Mesenteric fat pad (tissue), 1 donor: ENCODE results near the gene C1QL4. TPM values are rescaled to one million over a fixed set of nuclear protein-coding genes. Genes with fewer than 3 reads are reported as not detected.
"Not testable (repeated sequence)": the region's sequence is repeated elsewhere in the genome, so short reads cannot be mapped to it uniquely, and the experiment has no call there.

Experiments
- DNase-seq: peaks from one replicate; pipeline ENCODE4 v3.0.0-alpha.2; 2020; ENCODE audit warnings: low spot score
- long read RNA-seq: library from polyadenylated mRNA; unstranded; transcript quantifications from one replicate; pipeline ENCODE4 v2.0.0, GENCODE V29; 2020
- total RNA-seq: library from RNA; stranded (reverse); fragmentation: NEBNext Ultra II Directional; extraction: Animal tissue kit (Norgen Biotek cat#: 25700); gene quantifications from one replicate; pipeline ENCODE4 v1.2.1, GENCODE V29; 2021
- donor health status: DM: yes; HTN: yes; CAD: no.

The C1QL4 gene
- not detected for total RNA-seq
- long read RNA-seq = 0 reads

DNA sequence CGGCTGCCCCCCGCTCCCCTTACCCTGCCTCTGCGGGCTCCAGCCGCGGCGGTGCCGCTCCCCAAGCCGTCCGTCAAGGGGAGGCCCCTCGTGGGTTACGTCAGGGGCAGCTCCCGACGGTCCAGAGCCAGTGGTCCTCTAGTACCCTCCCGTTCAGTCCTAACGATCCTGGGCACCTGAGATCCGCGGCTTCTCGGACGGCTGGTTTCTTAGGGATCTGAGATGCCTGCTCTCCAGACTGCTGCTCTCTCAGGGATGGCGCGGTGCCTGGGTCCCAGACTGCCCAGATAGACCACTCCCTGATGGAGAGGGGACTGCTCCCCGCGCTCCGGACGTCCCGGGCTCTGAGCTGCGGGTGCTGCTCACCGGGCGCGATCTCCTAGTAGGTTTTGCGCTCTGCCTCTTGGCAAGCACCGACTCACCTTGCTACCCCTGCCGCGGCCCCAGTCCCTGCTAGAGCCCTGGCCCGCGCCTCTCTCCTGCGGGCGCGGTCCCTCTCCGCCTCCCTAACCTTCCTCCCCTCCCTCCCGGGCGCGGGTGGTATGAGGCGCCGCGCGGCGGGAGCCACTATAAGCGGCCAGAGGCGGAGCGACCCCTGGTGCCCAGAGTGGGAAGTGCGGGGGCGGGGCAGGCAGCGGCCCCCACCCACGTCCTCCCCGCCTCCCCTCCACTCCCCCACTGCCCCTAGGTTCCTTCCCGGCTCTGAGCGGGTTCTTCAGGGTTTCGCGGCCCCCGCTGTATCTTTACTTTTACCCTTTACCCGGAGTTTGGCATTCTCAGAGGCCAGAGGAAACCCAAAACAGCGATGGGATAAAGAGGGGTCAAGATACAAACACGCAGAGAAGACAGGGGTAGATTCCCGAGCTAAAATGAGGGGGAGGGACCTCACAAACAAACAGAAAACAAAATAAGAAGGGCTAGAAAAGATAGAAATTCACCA, at the start of gene C1QL4:
Gene C1QL4 (minus strand): TSS at position 544 of the 940 bp plus-strand sequence. CDS start 711 bp downstream, outside the sequence.
- DNase-seq = peak; percentile 95

DNA sequence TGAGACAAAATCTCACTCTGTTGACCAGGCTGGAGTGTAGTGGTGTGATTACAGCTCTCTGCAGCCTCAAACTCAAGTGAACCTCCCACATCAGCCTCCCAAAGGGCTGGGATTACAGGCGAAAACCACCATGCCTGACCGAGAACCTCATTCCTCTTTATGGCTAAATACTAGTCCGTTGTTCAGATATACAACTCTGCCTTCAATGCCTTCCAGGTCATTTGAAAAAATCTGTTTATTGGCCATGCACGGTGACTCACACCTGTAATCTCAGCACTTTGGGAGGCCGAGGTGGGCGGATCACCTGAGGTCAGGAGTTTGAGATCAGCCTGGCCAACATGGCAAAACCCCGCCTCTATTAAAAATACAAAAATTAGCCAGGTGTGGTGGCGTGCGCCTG, 43.2 kb upstream of the C1QL4 start:
- not testable (repeated sequence) for DNase-seq

DNA sequence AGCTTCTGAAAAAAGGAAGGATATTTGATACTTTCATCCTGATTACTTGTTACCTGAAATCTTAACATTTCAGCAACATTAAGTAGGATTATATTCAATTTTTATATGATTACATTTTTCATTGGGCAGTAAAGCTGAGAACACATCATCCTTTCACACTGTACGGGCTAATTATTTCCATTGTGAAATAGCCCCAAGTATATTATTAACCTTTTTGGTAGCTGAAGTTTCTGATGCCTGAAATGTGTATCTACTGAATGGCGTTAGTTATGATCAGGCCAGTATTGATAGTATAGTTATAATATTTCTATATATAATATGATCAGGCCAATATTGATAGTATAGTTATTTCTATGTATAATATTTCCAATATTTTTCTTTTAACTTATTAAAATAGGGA, 40.4 kb upstream of the C1QL4 start:
- no peak for DNase-seq

DNA sequence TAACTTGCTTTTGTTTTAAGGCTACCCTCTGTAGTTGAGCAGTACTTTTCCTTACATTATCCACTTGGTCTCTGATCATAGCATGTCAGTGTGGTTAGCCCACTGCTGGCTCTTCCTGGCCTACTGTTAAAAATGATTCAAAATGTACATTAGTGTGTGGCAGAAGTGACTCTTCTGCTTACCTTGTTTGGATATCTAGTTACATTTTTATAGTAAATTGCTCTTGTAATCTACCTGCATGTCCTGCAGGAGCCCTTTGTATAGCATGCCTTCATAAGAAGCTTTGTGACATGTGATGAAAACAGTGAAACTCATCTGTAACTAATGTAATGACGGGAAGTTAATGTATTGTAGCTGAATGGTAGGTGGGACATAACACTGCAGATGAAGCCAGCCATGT, 38.4 kb upstream of the C1QL4 start:
- DNase-seq = no peak

DNA sequence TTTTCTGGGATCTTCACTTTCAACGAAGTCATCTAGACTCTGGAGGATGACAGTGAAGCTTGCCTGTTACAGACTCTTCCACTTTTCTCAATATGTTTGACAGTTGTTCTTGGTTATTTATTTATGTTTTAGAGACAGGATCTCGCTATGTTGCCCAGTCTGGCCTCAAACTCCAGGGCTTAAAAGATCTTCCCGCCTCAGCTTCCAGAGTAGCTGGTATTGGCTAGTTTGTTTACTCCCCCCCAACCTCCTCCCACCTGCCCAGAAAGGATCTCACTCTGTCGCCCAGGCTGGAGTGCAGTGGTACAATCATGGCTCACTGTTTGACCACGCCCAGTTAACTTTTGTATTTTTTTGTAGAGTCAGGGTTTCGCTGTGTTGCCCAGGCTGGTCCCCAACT, 33.6 kb upstream of the C1QL4 start:
- DNase-seq = no peak

DNA sequence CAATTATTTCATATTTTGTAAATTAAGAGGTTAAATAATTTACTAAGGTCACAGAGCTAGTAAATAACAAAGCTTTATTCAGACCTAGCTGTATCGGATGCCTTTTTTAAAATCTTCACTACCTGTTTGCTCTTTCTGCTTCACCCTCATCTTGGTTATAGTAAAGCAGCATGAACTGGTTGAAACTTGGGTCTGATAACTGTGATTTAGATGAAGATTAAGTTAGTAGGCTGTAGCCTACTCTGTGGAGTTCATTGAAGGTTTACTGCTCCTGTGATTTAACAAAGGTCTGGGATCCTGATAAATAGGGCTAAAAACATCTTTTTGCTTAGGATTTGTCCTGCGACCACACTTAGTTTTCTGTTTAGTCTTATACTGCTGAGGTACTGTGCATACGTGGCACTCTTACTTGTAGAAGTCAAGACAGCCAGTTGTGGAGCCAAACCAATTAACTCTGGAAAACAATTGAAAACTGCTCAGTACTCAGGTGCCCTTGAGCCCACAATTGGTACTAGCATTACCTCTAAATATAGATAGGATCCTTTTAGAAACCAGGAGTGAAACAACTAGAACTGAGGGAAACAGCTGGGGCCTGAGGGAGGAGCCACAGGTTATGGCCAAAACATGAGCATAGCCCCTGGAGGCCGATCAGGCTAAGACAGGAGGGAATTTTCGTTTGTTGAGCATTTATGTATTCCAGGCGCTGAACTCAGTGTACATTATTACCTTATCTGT, 32.6 kb upstream of the C1QL4 start:
- DNase-seq = no peak

DNA sequence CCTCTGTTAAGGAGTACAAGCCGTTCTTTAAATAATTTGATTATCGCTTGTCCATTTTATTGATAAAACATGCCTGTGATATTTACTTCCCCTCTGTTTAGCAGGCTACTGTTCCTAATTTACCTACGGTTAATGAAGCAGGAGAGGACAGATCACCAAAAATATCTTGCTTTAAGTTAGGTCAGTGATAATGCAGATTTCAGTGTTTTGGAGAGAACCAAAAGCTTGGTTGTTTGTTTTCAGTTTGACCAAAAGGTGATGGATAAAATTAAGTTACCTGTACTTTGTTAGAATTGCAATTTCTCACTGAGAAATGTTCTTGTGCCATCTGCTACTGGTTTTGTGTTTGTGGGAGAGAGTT, 31.2 kb upstream of the C1QL4 start:
- no peak for DNase-seq

DNA sequence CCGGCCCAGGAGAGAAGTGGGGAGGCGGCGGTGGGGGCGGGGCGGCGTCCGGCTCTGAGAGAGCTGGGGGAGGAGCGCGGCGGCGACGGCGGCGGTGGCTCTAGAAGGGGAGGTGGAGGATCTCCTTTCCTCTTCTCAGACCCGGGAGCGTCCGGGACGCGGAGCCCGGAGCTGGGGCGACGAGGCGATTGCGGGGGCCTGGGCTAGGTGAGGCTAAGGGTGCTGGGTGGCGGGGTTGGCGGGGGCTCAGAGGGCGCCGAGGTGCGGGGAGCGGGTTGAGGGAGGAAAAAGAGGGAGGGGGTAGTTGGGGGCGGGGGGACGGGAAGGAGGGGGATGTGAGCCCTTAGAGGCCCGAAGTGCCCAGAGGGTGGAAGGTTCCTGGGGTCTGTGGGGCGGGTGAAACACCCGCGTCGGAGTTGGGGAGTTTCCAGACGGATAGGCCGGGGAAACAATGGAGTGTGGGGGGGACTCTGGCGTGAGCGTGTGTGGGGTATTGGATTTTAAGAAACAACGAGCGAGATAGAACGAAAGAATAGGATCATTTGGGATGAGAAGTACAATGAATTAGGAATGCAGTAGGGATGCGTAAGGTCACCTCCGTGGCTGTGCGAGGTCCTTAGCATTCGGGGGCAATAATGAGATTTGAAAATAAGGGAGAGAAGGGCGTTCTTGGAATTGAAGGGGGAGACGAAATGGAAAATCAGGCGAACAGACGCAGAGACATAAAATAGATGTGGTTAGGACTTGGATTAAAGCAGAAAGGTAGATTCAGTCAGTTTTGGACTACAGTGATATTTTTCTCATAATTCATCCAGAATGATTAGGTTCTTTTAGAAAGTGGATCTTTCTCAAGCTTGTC, 30.6 kb upstream of the C1QL4 start, which contains the start of gene SPATS2:
Gene SPATS2 (plus strand): TSS at position 82 of the 859 bp plus-strand sequence. CDS start 93,551 bp downstream, outside the sequence.
- DNase-seq = no peak

DNA sequence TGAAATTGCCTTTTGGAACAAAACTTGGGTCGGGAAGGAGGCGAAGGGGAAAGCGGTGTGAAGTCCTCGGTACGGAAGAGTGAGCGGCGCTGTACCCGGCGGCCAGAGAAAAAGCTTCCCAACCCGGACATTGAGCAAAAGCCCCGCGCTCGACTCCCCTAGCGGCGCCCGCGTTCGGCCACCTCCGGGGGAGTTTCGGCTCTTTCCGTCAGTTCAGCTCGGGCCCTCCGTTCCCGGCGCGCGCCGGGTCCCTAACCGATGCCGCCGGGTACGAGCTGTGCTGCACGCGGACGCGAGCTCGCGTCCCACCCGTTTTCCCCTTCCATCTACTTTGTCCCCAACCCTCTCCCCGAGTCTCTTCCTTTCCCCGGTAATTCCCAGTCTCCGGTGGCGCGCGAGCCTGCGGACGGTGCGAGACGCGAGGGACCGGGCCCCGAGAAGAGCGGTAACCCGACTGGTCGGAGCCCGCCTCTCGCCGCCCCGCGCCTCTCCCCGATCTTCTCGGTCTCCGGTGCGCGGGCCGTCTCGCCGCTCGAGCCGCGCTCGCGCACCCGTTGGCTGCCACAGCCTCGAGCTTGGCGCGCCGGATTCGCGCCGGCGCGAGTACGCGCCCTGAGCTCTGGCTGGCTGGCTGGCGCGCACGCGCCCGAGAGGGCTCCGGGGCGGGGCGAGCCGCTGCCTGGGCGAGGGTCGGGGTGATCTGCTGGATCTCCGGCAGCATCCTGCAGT, 29.8 kb upstream of the C1QL4 start:
- peak; percentile 98 for DNase-seq

DNA sequence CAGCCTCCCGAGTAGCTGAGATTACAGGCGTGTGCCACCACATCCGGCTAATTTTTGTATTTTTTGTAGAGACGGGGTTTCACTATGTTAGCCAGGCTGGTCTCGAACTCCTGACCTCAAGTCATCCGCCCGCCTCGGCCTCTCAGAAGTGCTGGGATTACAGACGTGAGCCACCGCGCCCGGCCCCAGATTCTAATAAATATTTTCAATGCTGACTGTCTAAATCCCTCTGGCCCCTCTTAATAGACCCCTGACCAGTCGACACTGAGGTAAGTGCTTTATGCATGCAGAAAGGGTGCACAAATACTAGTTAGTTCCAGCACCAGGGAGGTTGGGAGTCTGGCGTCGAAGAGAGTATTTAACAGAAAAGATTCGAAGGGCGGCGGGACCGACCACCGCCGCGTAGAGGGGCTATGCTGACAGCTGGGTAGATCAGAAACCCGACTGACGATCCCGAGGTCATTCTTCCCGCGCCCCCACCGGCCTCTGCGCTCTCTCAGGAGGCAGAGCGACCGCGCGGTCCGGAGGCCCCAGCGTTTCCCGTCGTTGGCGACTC, 29.2 kb upstream of the C1QL4 start:
- DNase-seq = no peak

DNA sequence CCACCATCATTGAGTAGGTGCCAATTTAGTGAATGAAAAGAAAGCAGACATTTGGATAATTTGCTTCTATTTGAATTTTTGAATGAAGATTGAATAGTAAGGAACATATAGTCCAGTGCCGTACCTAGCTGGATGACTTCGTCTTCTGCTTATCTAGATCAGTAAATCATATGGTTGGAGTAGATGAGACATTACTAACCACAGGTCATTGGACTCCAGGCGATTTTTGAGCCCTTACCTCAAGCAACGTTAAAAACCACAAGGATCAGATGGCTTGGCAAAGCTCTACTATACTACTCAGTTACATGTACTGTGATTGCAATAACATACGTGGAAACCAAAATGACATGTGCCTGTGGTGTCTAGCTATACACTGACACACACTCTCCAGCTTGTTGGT, 28.6 kb upstream of the C1QL4 start:
- no peak for DNase-seq

DNA sequence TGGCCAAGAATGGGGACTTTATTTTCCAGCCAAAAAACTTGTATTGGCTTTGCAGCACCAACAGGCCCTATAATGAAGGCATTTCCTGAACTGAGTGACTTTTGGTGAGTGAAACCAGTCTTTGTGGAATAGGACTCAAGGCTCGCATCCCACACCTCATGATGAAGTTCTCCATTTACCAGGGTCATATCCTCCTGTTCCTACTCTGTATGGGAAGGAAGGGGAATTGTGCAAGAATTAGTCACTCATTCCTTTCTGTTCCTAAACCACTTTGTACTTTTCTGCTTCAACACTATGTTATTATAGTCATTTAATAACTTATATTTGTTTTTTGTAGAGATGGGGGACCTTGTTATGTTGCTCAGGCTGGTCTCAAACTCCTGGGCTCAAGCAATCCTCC, 28.0 kb upstream of the C1QL4 start:
- DNase-seq = no peak

DNA sequence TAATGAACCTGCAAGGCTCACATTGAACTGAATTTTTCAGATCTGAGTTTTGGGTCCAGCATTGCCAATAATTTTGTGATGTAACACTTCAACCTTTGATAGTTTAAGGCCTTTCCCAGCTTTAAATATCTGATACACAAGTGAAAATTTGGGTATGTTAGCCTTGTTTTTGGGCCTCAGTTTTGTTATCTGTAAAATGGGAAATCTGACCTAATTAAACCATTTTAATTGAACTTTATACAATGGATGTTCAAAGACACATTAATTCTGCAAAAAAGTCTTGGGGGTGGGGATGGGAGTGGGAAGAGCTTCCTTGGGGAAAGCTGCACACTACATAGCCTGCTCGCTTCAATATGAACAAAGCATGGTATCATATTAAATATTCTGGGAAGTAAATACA, 25.1 kb upstream of the C1QL4 start:
- no peak for DNase-seq

DNA sequence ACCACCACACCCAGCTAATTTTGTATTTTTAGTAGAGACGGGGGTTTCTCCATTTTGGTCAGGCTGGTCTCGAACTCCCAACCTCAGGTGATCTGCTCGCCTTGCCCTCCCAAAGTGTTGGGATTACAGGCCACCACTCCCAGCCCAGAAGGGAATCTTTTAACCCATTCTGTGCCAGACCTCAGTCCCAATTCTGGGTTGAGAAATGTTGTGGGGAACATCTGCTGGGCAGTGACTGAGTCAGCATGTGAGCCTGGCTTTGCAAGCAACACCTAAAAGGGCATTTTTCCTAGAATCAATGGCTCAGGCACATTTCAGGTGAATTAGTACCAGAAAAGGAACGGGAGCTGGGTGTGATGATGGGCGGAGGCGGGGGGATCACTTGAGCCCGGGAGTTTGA, 22.7 kb upstream of the C1QL4 start:
- peak; percentile 28 for DNase-seq

DNA sequence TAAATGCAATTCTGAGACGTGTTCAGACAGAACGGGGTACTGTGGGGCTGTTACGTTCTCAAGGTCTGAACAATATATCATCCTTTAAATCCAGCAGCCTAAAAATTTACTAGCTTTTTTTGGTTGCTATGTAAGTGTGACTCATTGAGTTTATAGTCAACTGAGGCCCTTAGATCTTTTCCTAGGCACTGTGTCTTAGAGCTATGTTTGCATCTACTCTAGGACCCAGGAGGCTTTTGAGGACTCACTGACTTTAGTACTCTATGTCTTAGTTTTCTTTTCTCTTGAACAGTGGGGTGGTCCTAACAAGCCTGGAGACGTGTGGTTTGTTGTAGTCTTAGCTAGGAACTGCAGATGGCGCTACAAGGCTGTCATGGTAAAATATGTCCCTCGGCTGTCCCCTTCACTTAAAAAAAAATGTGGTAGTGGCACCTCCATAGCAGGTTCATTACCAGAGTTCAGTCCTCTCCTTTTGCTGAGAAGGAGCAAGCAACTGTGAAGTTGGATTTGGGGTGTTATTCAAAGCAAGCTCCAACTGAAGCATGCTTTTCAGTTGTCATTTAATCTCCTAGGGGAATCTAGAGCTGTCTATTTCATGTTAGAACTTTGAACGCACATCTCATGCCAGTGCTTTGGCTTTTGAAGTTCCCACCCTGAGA, 21.6 kb upstream of the C1QL4 start:
- DNase-seq = no peak

DNA sequence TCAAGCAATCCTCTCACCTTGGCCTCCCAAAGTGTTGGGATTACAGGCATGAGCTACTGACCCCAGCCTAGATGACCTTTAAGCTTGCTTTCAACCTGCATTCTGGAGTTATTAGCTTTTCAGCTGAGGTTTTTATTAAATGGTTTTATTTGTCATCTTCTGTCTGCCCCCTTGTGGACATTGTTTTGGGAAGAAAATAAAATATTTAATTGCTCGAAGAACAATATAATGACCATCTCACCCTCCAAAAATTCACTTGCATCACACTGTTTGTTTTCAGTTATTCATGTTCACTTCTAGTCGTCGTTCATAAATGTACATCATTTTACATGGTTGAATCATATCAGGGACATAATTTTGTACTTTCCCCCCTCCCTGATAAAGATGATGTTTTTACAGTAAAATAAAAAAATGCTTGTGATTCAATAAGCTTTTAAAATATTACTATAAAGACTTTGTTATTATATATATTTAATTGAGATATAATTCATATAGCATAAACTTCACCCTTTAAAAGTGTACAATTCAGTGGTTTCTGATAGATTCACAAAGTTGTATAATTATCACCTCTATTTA, 20.2 kb upstream of the C1QL4 start:
- no peak for DNase-seq

DNA sequence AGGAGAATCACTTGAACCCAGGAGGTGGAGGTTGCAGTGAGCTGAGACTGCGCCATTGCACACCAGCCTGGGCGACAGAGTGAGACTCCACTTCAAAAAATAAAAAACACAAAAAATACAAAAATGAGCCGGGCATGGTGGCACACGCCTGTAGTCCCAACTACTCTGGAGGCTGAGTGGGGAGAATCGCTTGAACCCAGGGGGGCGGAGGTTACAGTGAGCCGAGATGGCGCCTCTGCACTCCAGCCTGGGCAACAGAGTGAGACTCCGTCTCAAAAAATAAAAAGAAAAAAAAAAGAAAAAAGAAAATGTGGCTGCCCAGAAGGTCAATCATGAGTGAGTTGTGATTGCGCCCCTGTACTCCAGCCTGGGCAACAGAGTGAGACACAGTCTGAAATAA, 18.9 kb upstream of the C1QL4 start:
- DNase-seq = peak; percentile 74

DNA sequence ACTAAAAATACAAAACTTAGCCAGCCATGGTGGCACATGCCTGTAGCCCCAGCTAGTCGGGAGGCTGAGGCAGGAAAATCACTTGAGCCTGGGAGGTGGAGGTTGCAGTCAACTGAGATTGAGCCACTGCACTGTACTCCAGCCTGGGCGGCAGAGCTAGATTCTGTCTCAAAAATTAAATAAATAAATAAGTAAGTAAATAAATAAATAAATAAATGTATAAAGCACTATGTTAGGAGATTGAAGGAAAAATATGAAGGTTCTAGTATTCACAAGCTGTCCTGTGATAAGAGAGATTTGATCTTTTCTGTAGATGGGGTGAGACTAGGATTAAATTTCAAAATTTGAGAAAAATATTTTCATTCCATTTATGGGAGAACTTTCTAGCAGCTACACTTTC, 15.4 kb upstream of the C1QL4 start:
- DNase-seq = peak; percentile 65

DNA sequence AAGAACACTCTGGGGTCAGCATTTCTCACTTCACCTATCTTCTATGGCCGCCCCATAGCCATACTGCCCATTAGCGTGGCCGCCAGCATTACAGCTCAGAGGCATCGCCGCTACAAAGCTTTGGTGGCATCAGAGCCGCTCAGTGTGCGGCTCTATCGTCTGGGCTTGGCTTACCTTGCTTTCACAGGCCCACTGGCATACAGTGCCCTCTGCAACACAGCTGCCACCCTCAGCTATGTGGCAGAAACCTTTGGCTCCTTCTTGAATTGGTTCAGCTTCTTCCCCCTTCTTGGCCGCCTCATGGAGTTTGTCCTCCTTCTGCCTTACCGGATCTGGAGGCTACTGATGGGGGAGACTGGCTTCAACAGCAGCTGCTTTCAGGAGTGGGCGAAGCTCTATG, 12.3 kb upstream of the C1QL4 start:
- DNase-seq = peak; percentile 76
